Measurements from ENCODE around the gene SLC33A1. TPM values are rescaled to one million over a fixed set of nuclear protein-coding genes. Genes with fewer than 3 reads are reported as not detected.

The SLC33A1 gene
- total and polyA plus RNA-seq, 2 of the 13 experiments (the other 11 are each of a cell fraction or from before 2014, with no cell fraction given), result 20.0 to 32.1 TPM

- TF ChIP-seq ZNF362 (CRISPR knock-in tag; IDR thresholded peaks at IDR 0.05; ENCODE audit: borderline replicate concordance) (no peak; the same call in 1 of the 2 replicates), HNRNPL (IDR thresholded peaks at IDR 0.05; ENCODE audit: low read depth, low read length) (no peak), ZNF775 (CRISPR knock-in tag; IDR thresholded peaks at IDR 0.05; ENCODE audit: borderline replicate concordance) (0 out of 2 replicates have a peak, but pooled peaks have one; percentile 64), ZNF703 (CRISPR knock-in tag; IDR thresholded peaks at IDR 0.05; ENCODE audit: borderline replicate concordance) (peak; percentile 11; the same call in 1 of the 2 replicates), SAFB2 (CRISPR knock-in tag; IDR thresholded peaks at IDR 0.05; ENCODE audit: borderline replicate concordance, low read depth) (no peak; the same call in 1 of the 2 replicates), ZNF235 (CRISPR knock-in tag; IDR thresholded peaks at IDR 0.05; ENCODE audit: borderline replicate concordance) (0 out of 2 replicates have a peak, but pooled peaks have one; percentile 24), KLF15 (CRISPR knock-in tag; IDR thresholded peaks at IDR 0.05; ENCODE audit: borderline replicate concordance) (no peak; the same call in 1 of the 2 replicates), E2F2 (CRISPR knock-in tag; IDR thresholded peaks at IDR 0.05; ENCODE audit: borderline replicate concordance) (no peak), ETS1 (CRISPR knock-in tag; IDR thresholded peaks at IDR 0.05) (no peak), ZNF615 (CRISPR knock-in tag; IDR thresholded peaks at IDR 0.05; ENCODE audit: borderline replicate concordance) (no peak), SALL2 (CRISPR knock-in tag; IDR thresholded peaks at IDR 0.05) (peak; percentile 51; the same call in 1 of the 2 replicates), ZSCAN25 (CRISPR knock-in tag; IDR thresholded peaks at IDR 0.05) (peak; percentile 41; the same call in 1 of the 2 replicates), IRX3 (CRISPR knock-in tag; IDR thresholded peaks at IDR 0.05; ENCODE audit: borderline replicate concordance, low read depth) (no peak), ZIK1 (CRISPR knock-in tag; IDR thresholded peaks at IDR 0.05; ENCODE audit: borderline replicate concordance, low read depth) (peak; percentile 46; the same call in 1 of the 2 replicates), PHF5A (CRISPR knock-in tag; IDR thresholded peaks at IDR 0.05; ENCODE audit: low read depth, unreplicated experiment) (no peak), CREB1 (IDR thresholded peaks at IDR 0.05) (no peak), CREB1 (CRISPR knock-in tag; IDR thresholded peaks at IDR 0.05) (no peak), KLF11 (CRISPR knock-in tag; IDR thresholded peaks at IDR 0.05) (no peak), HDAC2 (CRISPR knock-in tag; IDR thresholded peaks at IDR 0.05) (0 out of 2 replicates have a peak, but pooled peaks have one; percentile 18), RAD21 (CRISPR knock-in tag; IDR thresholded peaks at IDR 0.05) (peak; percentile 94), CHCHD3 (CRISPR knock-in tag; IDR thresholded peaks at IDR 0.05) (no peak), TOE1 (CRISPR knock-in tag; IDR thresholded peaks at IDR 0.05) (no peak), SP140L (CRISPR knock-in tag; IDR thresholded peaks at IDR 0.05; ENCODE audit: borderline replicate concordance) (no peak), MXD4 (CRISPR knock-in tag; IDR thresholded peaks at IDR 0.05) (peak; percentile 64; the same call in 1 of the 2 replicates), JUNB (CRISPR knock-in tag; IDR thresholded peaks at IDR 0.05; ENCODE audit: borderline replicate concordance) (no peak)
Measured at GRCh38 chr3:155870133-155870944, 16.1 kb upstream of the SLC33A1 start, which contains the start of gene GMPS (continued).
